ENCODE measurements around the gene MOSPD2. TPM values are rescaled to one million over a fixed set of nuclear protein-coding genes. Genes with fewer than 3 reads are reported as not detected.

MOSPD2 gene
- polyA plus RNA-seq (2012; ENCODE audit: insufficient read length, low read depth) = 14.0 TPM

- TF ChIP-seq REST (IDR thresholded peaks at IDR 0.05; ENCODE audit: insufficient read depth in 1 of 2, low read depth in 2 of 2, low read length in 2 of 2) (no peak), FOXP2 (optimal IDR thresholded peaks at IDR 0.05; ENCODE audit: borderline replicate concordance, extremely low read depth, extremely low read length, insufficient read depth) (no peak), POLR2AphosphoS5 (IDR thresholded peaks at IDR 0.05; ENCODE audit: low read depth, low read length) (peak; percentile 71), SIN3A (IDR thresholded peaks at IDR 0.05; ENCODE audit: borderline replicate concordance, insufficient read depth, low read length) (no peak), TAF1 (IDR thresholded peaks at IDR 0.05; ENCODE audit: borderline replicate concordance, insufficient read depth, low read length) (no peak)
Observed at GRCh38 chrX:14872851-14873675, at the start of gene MOSPD2, which contains the start of gene FANCB. Gene MOSPD2, plus strand, starts transcription at chrX:14873421. Its CDS starts 108 bp downstream, at chrX:14873529. Gene FANCB, minus strand, starts transcription at chrX:14873069. Its CDS starts 7,559 bp downstream, at chrX:14865510.

DNA sequence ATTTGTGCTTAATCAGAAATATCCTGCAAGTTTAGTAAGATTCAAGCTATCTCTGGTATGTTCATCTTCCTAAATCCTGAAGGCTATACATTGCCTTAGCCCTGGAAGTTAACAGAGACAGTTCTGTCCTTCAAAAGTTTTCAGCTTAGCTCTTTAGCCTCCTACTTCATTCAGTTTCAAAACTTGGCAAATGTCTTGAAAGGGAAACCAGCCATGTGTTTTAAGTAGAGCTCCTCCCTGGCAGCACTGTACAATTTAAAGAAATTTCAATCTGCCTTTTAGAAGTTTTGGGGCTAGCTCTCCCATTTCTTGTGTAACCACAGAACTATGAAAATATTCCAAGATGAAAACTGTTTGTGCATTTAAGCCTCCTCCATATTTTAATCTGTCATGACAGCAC is 47.4 kb upstream of the MOSPD2 start:
- TF ChIP-seq TAF1 (IDR thresholded peaks at IDR 0.05; ENCODE audit: borderline replicate concordance, insufficient read depth, low read length) (no peak), FOXP2 (optimal IDR thresholded peaks at IDR 0.05; ENCODE audit: borderline replicate concordance, extremely low read depth, extremely low read length, insufficient read depth) (no peak), REST (IDR thresholded peaks at IDR 0.05; ENCODE audit: insufficient read depth in 1 of 2, low read depth in 2 of 2, low read length in 2 of 2) (no peak), POLR2AphosphoS5 (IDR thresholded peaks at IDR 0.05; ENCODE audit: low read depth, low read length) (no peak)

DNA sequence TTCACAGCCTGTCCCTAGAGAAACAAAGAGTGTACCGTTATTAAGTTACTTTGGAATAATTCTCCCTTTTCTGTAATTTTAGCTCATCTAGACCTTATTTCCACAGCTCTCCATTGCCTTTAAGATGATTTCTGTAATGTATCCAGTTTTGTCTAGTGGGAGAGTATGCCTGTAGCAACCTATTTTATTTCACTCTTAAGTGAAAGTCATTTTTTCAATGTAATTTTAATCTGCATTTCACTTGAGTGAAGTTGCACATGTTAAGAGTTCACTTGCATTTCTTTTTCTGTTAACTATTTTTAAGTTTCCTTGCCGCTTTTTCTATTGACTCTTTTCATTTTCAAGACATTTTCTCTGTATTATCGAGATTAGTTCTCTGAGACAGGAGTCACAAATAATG is 46.9 kb upstream of the MOSPD2 start:
- no peak for TF ChIP-seq REST (IDR thresholded peaks at IDR 0.05; ENCODE audit: insufficient read depth in 1 of 2, low read depth in 2 of 2, low read length in 2 of 2)
- no peak for TF ChIP-seq TAF1 (IDR thresholded peaks at IDR 0.05; ENCODE audit: borderline replicate concordance, insufficient read depth, low read length)
- no peak for TF ChIP-seq SIN3A (IDR thresholded peaks at IDR 0.05; ENCODE audit: borderline replicate concordance, insufficient read depth, low read length)
- TF ChIP-seq FOXP2 (optimal IDR thresholded peaks at IDR 0.05; ENCODE audit: borderline replicate concordance, extremely low read depth, extremely low read length, insufficient read depth) = no peak
- no peak for TF ChIP-seq POLR2AphosphoS5 (IDR thresholded peaks at IDR 0.05; ENCODE audit: low read depth, low read length)

GRCh38 chrX:14829643-14830042 is 43.6 kb upstream of the MOSPD2 start:
- TF ChIP-seq POLR2AphosphoS5 (IDR thresholded peaks at IDR 0.05; ENCODE audit: low read depth, low read length) (no peak), TAF1 (IDR thresholded peaks at IDR 0.05; ENCODE audit: borderline replicate concordance, insufficient read depth, low read length) (no peak), SIN3A (IDR thresholded peaks at IDR 0.05; ENCODE audit: borderline replicate concordance, insufficient read depth, low read length) (no peak), FOXP2 (optimal IDR thresholded peaks at IDR 0.05; ENCODE audit: borderline replicate concordance, extremely low read depth, extremely low read length, insufficient read depth) (no peak), REST (IDR thresholded peaks at IDR 0.05; ENCODE audit: insufficient read depth in 1 of 2, low read depth in 2 of 2, low read length in 2 of 2) (no peak)

Data from PFSK-1 (cell line).